GM12878 (cell line): ENCODE results near the gene PITPNM2.

Experiments
- BACH1 ChIP-seq: fragments of 450-650 bp; IDR thresholded peaks from 2 replicates; pipeline ENCODE4 v1.6.1; 2017; ENCODE audit warnings: mild to moderate bottlenecking, borderline replicate concordance
- CBFB ChIP-seq: IDR thresholded peaks from 2 replicates; pipeline ENCODE4 v1.6.1; 2016; ENCODE audit warnings: antibody characterized with exemption, low read depth
- CHD2 ChIP-seq: IDR thresholded peaks from 2 replicates; pipeline ENCODE4 v1.6.1; 2011; ENCODE audit warnings: low read depth, low read length, improper control_type of control experiment, borderline replicate concordance
- EP300 ChIP-seq, 2 experiments: fragments of 150-350 bp in 1 of 2; IDR thresholded peaks; 2 replicates each; pipeline ENCODE4 v1.6.1; 2011 to 2012; ENCODE audit warnings: low read depth in 2 of 2, low read length in 2 of 2, borderline replicate concordance in 1 of 2, improper control_type of control experiment in 1 of 2, inconsistent platforms in 1 of 2; ENCODE audit not compliant: control insufficient read depth in 1 of 2
- POLR2AphosphoS2 ChIP-seq: IDR thresholded peaks from 2 replicates; pipeline ENCODE4 v1.6.1; 2011; ENCODE audit warnings: low read depth, mild to moderate bottlenecking, low read length, improper control_type of control experiment, moderate library complexity
- SPI1 ChIP-seq: IDR thresholded peaks from 2 replicates; pipeline ENCODE4 v1.6.1; 2011; ENCODE audit warnings: low read depth, mild to moderate bottlenecking, low read length, moderate library complexity, borderline replicate concordance; ENCODE audit not compliant: insufficient read depth
- TF ChIP-seq, protein P1 (sequence below): fragments of 450-650 bp; IDR thresholded peaks from 2 replicates; pipeline ENCODE4 v1.6.1; 2018; ENCODE audit warnings: borderline replicate concordance, mild to moderate bottlenecking; ENCODE audit not compliant: partially characterized antibody

DNA sequence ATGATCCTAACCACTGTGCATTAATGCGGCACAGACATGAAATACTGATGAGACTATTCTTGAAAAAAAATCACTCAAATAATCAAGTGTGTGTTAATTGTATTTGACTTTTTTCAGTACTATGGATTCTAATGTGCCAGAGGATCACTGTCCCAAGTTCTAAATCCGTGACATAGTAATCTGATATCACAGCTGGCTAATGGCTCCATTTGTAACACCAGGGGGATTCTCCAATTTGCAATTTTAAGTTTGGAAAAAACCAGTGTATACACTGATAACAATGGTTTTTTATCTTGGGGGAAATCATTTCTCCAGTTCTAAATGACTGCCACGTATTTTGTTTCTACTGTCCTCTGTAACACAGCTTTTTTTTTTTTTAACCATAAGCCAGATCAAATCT lies 49.0 kb upstream of the PITPNM2 start:
- TF ChIP-seq, protein P1, sequence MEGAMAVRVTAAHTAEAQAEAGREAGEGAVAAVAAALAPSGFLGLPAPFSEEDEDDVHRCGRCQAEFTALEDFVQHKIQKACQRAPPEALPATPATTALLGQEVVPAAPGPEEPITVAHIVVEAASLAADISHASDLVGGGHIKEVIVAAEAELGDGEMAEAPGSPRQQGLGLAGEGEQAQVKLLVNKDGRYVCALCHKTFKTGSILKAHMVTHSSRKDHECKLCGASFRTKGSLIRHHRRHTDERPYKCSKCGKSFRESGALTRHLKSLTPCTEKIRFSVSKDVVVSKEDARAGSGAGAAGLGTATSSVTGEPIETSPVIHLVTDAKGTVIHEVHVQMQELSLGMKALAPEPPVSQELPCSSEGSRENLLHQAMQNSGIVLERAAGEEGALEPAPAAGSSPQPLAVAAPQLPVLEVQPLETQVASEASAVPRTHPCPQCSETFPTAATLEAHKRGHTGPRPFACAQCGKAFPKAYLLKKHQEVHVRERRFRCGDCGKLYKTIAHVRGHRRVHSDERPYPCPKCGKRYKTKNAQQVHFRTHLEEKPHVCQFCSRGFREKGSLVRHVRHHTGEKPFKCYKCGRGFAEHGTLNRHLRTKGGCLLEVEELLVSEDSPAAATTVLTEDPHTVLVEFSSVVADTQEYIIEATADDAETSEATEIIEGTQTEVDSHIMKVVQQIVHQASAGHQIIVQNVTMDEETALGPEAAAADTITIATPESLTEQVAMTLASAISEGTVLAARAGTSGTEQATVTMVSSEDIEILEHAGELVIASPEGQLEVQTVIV, result no peak
- no peak for TF ChIP-seq EP300 (IDR thresholded peaks at IDR 0.05; ENCODE audit: borderline replicate concordance in 1 of 2, control insufficient read depth in 1 of 2, low read depth in 2 of 2, low read length in 2 of 2)
- no peak for TF ChIP-seq SPI1
- no peak for TF ChIP-seq BACH1
- TF ChIP-seq CBFB, result no peak
- no peak for TF ChIP-seq POLR2AphosphoS2
- no peak for TF ChIP-seq CHD2
